ENCODE data around the gene GAB2.

Gene GAB2

DNA sequence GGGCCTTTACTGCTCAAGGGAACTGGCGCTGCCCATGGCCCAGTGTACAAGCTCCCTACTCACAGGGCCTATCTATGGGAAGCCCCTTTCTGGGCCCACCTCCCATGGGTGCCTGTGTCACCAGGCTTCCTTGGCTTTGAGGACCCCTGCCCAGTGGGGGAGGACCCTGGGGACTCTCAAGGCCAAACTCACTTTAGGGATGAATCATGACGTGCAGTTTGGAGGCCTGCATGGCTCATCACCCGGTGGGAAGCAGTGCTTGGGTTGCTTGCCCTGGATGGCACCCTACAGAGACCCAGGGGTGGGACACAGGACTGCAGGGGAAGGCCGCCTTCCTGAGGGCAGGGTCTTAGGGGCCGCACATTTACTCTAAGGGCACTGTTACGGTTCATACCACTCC lies 245.7 kb downstream of the GAB2 start:
- no peak for DNase-seq

DNA sequence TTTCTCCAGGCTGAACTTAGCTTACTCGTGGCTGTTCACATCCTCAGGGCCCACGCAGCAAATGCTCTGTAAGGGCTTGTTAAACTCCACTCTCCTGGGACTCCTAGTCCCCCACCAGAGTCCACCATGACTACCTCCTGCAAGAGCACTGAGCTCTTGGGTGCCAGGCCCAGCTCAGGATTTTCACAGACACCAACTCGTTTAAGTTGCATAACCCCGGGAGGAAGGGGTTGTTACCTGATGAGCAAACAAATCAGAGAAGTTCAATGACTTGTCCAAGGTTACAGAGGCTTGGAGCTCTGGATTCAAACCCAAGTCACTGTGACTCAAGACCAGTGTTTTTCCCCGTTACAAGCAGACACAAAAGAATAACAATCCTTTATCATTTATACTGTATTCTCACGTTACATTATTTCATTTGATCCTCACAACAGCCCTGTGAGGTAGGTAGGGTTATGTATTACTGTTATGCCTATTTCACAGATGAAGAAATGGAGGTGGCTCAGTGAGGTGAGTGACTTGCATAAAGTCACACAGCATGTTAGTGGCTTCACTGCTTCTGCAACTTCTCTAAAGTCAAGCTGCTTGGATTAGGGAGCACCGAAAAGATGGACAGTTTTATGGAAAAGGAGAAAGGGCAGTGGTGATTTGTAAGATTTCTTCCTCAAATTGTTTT lies 246.6 kb downstream of the GAB2 start:
- DNase-seq: no peak

DNA sequence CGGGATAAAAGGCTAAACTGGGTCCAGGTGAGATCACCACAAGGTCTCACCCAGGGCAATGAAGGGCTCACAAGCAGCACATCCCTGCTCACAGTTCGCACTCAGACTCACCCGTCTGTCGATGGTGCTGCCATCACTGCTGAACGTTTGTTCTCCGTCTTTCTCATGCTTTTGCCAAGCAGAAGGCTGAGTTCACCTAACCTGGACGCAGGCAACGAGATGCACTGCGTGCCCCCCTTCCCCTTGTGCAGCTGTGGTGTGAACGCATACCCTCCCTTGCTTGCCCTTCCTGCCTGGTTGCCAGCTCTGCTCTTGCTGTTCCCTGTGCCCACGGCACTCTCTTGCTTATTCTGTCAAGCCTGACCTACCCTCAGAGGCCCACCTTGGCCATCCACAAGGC lies 247.2 kb downstream of the GAB2 start:
- no peak for DNase-seq

DNA sequence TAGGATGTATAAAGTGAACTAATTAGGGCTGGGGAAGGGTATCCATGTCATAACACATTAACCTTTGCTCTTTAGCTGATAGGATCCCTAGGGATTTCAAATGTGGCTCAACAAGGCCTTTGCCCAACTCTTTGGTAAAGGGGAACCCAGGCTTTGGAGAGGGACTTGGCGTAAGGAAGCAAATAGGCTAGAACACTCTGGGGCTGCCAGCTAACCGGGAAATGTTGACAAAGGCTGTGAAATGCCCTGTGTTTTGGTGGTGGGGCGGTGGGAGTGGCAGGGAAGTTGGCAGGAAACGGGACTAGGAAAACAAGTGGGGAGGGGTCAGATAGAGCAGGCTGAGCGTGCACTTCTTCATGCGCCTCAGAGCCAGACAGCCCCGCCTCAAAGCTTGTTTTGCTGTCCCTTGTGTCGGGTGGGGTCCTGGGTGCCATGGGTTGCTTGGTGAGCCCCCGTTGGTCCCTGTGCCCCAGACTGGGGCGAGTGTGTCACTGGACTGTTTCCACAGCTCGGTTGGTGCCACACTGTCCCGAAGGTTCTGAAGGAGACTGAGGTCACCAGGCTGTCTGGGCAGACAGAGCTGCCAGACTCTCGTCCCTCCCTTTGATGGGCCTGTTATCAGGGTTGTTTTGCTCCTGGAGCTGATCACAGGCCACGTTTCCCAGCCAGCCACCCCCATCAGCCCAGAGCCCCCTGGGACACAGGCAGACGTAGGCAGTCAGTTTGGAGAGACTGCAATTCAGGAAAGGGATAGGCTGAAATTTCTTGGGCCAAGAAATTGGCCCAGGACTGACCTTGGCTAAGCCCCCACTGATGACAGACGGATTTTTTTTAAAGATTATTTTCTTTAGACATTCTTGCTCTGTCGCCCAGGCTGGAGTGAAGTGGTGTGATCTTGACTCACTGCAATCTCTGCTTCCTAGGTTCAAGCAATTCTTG lies 248.8 kb downstream of the GAB2 start:
- no peak for DNase-seq

DNA sequence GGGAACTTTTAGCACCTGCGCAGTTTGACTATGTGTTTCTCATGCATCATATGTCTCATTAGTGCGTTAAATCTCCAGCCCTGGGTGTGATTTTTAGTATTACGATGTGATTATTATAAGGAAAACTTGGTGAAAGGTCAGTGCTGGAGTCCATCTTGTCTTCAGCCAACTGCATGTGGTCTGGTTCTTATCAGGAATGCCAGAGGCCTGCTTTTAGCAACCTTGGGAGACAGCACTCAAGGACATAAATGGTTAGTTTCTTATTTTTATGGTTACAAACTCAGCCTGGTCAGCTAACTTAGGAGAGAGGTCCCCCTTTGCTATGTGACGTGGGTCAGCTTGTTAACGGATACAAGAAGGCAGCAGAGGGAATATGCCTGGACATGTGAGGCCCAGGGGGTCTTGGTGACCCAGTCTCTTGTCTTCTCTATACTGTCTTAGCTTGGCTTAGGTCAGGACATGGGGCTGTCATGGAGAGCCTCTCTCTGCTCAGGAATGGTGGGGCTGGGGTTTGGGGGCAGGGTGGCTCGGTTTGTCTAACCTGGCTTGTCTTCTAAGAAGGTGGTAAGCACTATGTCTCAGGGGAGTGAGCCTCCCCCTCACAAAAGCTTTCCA lies 250.7 kb downstream of the GAB2 start:
- no peak for DNase-seq

All from activated CD4-positive, alpha-beta T cell treated with anti-CD3 and anti-CD28 coated beads, Interleukin-2, amount 50 U/mL, for 48 hours (primary cell).